ENCODE measurements around the gene GMIP. TPM values are rescaled to one million over a fixed set of nuclear protein-coding genes. Genes with fewer than 3 reads are reported as not detected.

The GMIP gene
- total RNA-seq, 2 donors from 2014 or later, result 3.6 to 20.1 TPM

DNA sequence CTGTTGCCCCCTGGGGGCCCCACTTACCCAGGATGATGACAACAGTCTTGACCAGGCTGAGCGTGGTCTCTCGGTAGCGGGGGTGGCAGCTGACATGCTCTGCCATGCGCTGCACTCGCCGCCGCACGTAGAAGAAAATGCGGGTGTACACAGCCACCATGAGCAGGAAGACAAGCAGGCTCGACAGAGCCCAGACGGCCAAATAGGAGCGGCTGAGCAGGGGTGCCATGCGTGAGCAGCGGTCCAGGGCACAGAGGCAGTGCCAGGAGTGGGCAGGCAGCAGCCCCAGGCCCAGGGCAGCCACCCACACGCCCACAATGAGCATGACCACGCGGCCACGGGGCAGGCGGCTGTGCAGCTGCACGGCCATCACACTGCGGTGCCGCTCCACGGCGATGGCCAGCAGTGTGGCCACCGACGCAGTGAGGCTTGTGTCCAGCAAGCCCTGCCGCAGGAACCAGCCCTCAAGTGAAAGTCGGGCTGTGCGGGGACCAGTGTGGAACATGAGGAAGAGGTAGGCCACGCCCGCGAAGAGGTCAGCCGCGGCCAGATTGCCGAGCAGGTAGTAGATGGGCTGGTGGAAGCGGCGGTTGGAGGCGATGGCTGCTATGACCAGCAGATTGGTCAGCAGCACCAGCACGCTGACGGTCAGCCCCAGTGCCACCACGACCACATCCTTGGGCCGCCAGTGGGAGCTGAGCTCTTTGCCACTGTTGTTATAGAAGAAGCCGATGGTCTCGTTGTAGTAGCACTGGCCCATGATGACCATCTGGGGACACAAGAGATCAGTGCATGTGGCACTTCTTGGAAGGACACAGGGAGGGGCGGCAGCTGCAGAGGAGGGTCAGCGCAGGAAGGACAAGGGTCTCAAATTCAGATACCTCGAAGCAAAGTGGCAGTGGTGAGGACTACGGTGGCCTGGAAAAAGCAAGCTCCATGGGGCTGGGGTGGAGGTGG is 16.7 kb downstream of the GMIP start:
- H3K27me3 ChIP-seq, result no peaks in the 10 kb centered on the region
- no peak for DNase-seq
- intact Hi-C loops (cut with DNase I), result no loop called here
- H3K36me3 ChIP-seq (replicated peaks in 1 of 2; ENCODE audit: insufficient read depth in 1 of 2, low read depth in 2 of 2), result no peaks in the 10 kb centered on the region
- H3K4me3 ChIP-seq, result no peak overlapping the region
- WGBS, 2 donors, result 90 to 95% methylated on average over 21 to 38 of the region's 48 CpGs
- peaks cover 19% of the 10 kb centered on the region for H3K4me1 ChIP-seq
- no peak for ATAC-seq
- H3K9me3 ChIP-seq, result no peaks in the 10 kb centered on the region
- peak overlapping the region; percentile 84 to 93 (median 90) for H3K27ac ChIP-seq
- no peak for TF ChIP-seq POLR2A (IDR thresholded peaks at IDR 0.05)
- TF ChIP-seq, protein P1, sequence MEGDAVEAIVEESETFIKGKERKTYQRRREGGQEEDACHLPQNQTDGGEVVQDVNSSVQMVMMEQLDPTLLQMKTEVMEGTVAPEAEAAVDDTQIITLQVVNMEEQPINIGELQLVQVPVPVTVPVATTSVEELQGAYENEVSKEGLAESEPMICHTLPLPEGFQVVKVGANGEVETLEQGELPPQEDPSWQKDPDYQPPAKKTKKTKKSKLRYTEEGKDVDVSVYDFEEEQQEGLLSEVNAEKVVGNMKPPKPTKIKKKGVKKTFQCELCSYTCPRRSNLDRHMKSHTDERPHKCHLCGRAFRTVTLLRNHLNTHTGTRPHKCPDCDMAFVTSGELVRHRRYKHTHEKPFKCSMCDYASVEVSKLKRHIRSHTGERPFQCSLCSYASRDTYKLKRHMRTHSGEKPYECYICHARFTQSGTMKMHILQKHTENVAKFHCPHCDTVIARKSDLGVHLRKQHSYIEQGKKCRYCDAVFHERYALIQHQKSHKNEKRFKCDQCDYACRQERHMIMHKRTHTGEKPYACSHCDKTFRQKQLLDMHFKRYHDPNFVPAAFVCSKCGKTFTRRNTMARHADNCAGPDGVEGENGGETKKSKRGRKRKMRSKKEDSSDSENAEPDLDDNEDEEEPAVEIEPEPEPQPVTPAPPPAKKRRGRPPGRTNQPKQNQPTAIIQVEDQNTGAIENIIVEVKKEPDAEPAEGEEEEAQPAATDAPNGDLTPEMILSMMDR (IDR thresholded peaks at IDR 0.05), result no peak

DNA sequence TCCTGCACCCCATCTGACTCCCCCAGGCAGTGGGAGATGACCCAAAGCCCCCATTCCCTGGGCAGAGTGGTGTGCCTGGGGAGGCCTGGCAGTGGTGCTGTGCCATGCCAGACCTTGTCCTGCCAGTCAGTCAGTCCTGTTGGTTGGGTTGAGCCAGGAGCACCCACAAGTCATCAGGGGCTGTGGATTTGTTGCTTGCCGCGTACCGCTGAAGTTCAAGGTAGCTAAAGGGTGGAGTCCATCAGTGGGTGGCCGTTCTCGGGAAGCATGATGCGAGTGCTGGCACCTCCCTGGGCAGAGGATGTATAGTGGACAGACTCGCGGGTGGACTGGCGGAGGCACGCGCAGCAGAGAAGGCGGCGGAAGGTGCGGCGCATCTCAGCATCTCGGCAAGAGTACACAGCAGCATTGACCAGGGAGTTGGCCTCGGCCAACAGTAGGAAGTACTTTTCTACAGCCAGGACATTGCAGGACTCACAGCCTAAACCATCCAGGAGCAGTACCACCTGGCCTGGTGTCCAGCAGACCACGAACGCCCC is 19.4 kb downstream of the GMIP start:
- Histone ChIP-seq H3K36me3 (replicated peaks in 1 of 2; ENCODE audit: insufficient read depth in 1 of 2, low read depth in 2 of 2) (no peaks in the 10 kb centered on the region), H3K4me1 (peaks cover 19% of the 10 kb centered on the region), H3K27ac (no peak overlapping the region), H3K9me3 (no peaks in the 10 kb centered on the region), H3K4me3 (no peak overlapping the region), H3K27me3 (no peaks in the 10 kb centered on the region)
- no peak for ATAC-seq
- 93 to 94% methylated on average over 16 to 19 of the region's 19 CpGs for WGBS, 2 donors
- intact Hi-C loops (cut with DNase I), result no loop called here
- no peak for DNase-seq
- TF ChIP-seq POLR2A (IDR thresholded peaks at IDR 0.05), result no peak
- TF ChIP-seq, protein P1 (IDR thresholded peaks at IDR 0.05), result no peak

DNA sequence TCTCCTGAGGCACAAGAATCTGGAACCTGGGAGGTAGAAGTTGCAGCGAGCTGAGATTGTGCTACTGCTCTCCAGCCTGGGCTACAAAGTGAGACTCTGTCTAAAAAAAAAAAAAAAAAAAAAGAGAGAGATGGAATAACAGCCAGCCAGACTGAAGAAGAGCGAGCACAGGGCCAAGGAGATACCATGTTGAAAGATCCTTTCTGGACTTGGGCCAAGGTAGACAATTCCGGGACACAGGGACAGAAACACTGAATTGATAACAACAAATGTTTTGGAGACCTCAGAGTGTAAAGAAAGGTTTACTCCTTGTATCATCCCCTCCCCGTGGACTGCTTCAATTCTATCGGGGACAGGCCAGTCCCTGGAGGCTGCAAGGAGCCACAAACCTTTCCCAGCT is 20.1 kb downstream of the GMIP start:
- H3K4me3 ChIP-seq, result no peak overlapping the region
- TF ChIP-seq, protein P1 (IDR thresholded peaks at IDR 0.05), result no peak
- TF ChIP-seq POLR2A (IDR thresholded peaks at IDR 0.05), result no peak
- H3K9me3 ChIP-seq, result no peaks in the 10 kb centered on the region
- 76 to 80% methylated on average over 5 of the region's 5 CpGs for WGBS, 2 donors
- intact Hi-C loops (cut with DNase I), result no loop called here
- DNase-seq (no peak), ATAC-seq (no peak)
- H3K36me3 ChIP-seq (replicated peaks in 1 of 2; ENCODE audit: insufficient read depth in 1 of 2, low read depth in 2 of 2), result no peaks in the 10 kb centered on the region
- no peaks in the 10 kb centered on the region for H3K27me3 ChIP-seq
- peaks cover 20% of the 10 kb centered on the region for H3K4me1 ChIP-seq
- H3K27ac ChIP-seq, result no peak overlapping the region

DNA sequence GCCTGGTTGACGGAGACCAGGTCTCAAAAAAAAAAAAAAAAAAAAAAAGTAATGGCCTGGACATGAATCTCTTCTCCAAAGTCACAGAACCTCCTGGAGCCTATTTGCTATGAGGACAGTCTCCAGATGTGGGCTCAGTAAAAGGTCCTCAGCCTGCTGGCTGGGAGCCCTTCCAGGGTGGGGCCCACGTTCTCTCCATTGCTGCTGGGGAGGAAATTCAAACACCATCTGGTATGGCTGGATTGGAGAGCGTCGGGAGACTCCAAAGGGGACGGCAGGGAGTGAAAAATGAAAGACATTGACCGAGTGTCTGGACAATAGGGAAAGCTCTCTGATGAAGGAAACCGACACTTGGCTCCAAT is 23.6 kb downstream of the GMIP start:
- Histone ChIP-seq H3K27ac (no peak overlapping the region), H3K27me3 (no peaks in the 10 kb centered on the region), H3K36me3 (replicated peaks in 1 of 2; ENCODE audit: insufficient read depth in 1 of 2, low read depth in 2 of 2) (no peaks in the 10 kb centered on the region), H3K9me3 (no peaks in the 10 kb centered on the region), H3K4me1 (peaks cover 19% of the 10 kb centered on the region), H3K4me3 (no peak overlapping the region)
- DNase-seq (no peak), ATAC-seq (no peak)
- TF ChIP-seq, protein P1 (IDR thresholded peaks at IDR 0.05), result no peak
- no peak for TF ChIP-seq POLR2A (IDR thresholded peaks at IDR 0.05)
- intact Hi-C loops (cut with DNase I), result no loop called here
- 60 to 71% methylated on average over 6 to 7 of the region's 7 CpGs for WGBS, 2 donors
